Fibroblast of the aortic adventitia (primary cell): ENCODE results near the gene PLOD1. TPM values are rescaled to one million over a fixed set of nuclear protein-coding genes. Genes with fewer than 3 reads are reported as not detected.
"Not testable (repeated sequence)": the region's sequence is repeated elsewhere in the genome, so short reads cannot be mapped to it uniquely, and the experiment has no call there.

ENCODE experiments used
- DNase-seq: peaks from one replicate; pipeline ENCODE4 v3.0.0-alpha.2; 2010; ENCODE audit warnings: low read depth
- H3K4me3 ChIP-seq: 2 replicates; pipeline ENCODE4 v1.5.1; 2011; ENCODE audit warnings: low read depth, mild to moderate bottlenecking, control low read depth, low read length, moderate library complexity
- CTCF ChIP-seq: IDR thresholded peaks from 2 replicates; pipeline ENCODE4 v1.5.1; 2011; ENCODE audit warnings: mild to moderate bottlenecking, low read length, control low read depth, inconsistent platforms; ENCODE audit not compliant: insufficient read depth
- total RNA-seq: library from RNA; depleted of rRNA; stranded (reverse); fragments of >200 nt; gene quantifications from 2 replicates; pipeline ENCODE4 v1.2.3, GENCODE V29; 2012; ENCODE audit warnings: low replicate concordance

The PLOD1 gene
- total RNA-seq, 1 donor, result 116 TPM

- no peak for DNase-seq
- H3K4me3 ChIP-seq, result no peak overlapping the region
- TF ChIP-seq CTCF, result no peak
These were observed 29.5 kb upstream of the PLOD1 start for GRCh38 chr1:11904978-11905377.

- no peak overlapping the region for H3K4me3 ChIP-seq
- TF ChIP-seq CTCF, result no peak
- DNase-seq, result no peak
These were observed 27.6 kb upstream of the PLOD1 start for GRCh38 chr1:11906870-11907269.

GRCh38 chr1:11907275-11908094 lies 27.0 kb upstream of the PLOD1 start:
- peak; percentile 82 for TF ChIP-seq CTCF
- DNase-seq, result peak; percentile 97
- no peak overlapping the region for H3K4me3 ChIP-seq

GRCh38 chr1:11908095-11908675 lies 26.3 kb upstream of the PLOD1 start:
- H3K4me3 ChIP-seq, result peak overlapping the region; percentile 66
- peak; percentile 99 for DNase-seq
- no peak for TF ChIP-seq CTCF

- H3K4me3 ChIP-seq, DNase-seq: not testable (repeated sequence)
These were observed 23.6 kb upstream of the PLOD1 start for GRCh38 chr1:11910914-11911228.

GRCh38 chr1:11912000-11912399 lies 22.5 kb upstream of the PLOD1 start:
- TF ChIP-seq CTCF, result no peak
- DNase-seq, result no peak
- no peak overlapping the region for H3K4me3 ChIP-seq

- DNase-seq, H3K4me3 ChIP-seq: not testable (repeated sequence)
These were observed 21.9 kb upstream of the PLOD1 start for GRCh38 chr1:11912482-11913216.

GRCh38 chr1:11913291-11913690 lies 21.2 kb upstream of the PLOD1 start:
- H3K4me3 ChIP-seq, result no peak overlapping the region
- TF ChIP-seq CTCF, result no peak
- DNase-seq, result no peak
